HCT116 (cell line): ENCODE data around the gene PPP1R1C.

Experiments used
- CTCF ChIP-seq, 3 experiments: fragments of 200-600 bp in 1 of 3; sonication (generic) in 1 of 3; IDR thresholded peaks in 2 of 3; conservative IDR thresholded peaks in 1 of 3; 2 replicates each; pipeline ENCODE4 v1.5.1; 2012 to 2017; ENCODE audit warnings: low read depth in 2 of 3, low read length in 2 of 3, antibody characterized with exemption in 1 of 3, borderline replicate concordance in 1 of 3, control low read depth in 1 of 3, mild to moderate bottlenecking in 1 of 3, mixed read lengths in 1 of 3, mixed run types in 1 of 3, moderate library complexity in 1 of 3; ENCODE audit not compliant: insufficient read depth in 1 of 3
- POLR2A ChIP-seq: IDR thresholded peaks from 2 replicates; pipeline ENCODE4 v1.7.0; 2011; ENCODE audit warnings: borderline replicate concordance; ENCODE audit not compliant: insufficient read depth, insufficient read length; ENCODE audit errors: extremely low read depth
- REST ChIP-seq: IDR thresholded peaks from 2 replicates; pipeline ENCODE4 v1.6.1; 2012; ENCODE audit warnings: low read depth
- ZFX ChIP-seq: fragments of 450-650 bp; IDR thresholded peaks from 2 replicates; pipeline ENCODE4 v1.6.1; 2017

- no peak for TF ChIP-seq CTCF (IDR thresholded peaks at IDR 0.05 in 2 of 3, conservative IDR thresholded peaks at IDR 0.05 in 1 of 3; ENCODE audit: borderline replicate concordance in 1 of 3, insufficient read depth in 1 of 3, low read depth in 2 of 3, low read length in 2 of 3)
- no peak for TF ChIP-seq POLR2A
- TF ChIP-seq REST: no peak
- TF ChIP-seq ZFX: no peak
These were observed 131.5 kb downstream of the PPP1R1C start for GRCh38 chr2:182117196-182117595.
